SH-SY5Y (cell line): ENCODE data around the gene ARHGAP8.

ENCODE experiments used
- GATA2 ChIP-seq: IDR thresholded peaks from 2 replicates; pipeline ENCODE4 v1.6.1; 2011; ENCODE audit warnings: mild to moderate bottlenecking, low read depth, low read length
- GATA3 ChIP-seq: IDR thresholded peaks from 2 replicates; pipeline ENCODE4 v1.6.1; 2011; ENCODE audit warnings: low read depth, mild to moderate bottlenecking, low read length, moderate library complexity

ARHGAP8 gene

DNA sequence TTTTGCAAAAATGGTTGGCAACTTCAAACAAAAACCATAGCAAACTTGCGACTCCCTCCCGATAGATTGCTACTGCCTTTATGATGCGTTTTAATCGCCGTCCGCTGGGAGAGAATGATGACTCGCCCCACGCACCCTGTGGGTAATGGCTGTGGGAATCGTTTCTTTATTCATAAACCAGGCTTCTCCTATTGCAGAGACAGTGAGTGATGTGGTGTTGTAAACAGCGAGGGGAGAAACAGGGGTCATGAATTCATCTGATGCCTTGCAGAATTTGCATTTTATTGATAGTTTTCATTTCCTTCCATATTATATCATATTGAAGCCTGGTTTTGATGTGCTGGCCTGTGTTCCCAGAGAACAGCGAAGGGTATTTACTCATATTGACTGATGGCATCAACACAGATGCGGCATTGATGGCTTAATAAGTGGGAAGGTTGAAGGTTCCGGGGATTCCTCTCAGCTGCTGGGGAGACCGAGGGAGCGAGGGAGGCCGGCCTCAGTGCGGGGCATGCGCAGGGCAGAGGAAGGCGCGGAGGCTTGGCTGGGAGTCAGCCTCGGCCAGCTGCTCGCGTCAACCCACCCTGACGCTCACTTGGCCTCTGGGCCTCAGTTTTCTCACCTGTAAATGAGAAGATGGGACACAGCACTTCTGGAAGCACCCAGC, 41.3 kb downstream of the ARHGAP8 start:
- TF ChIP-seq GATA3 (no peak), GATA2 (no peak)

DNA sequence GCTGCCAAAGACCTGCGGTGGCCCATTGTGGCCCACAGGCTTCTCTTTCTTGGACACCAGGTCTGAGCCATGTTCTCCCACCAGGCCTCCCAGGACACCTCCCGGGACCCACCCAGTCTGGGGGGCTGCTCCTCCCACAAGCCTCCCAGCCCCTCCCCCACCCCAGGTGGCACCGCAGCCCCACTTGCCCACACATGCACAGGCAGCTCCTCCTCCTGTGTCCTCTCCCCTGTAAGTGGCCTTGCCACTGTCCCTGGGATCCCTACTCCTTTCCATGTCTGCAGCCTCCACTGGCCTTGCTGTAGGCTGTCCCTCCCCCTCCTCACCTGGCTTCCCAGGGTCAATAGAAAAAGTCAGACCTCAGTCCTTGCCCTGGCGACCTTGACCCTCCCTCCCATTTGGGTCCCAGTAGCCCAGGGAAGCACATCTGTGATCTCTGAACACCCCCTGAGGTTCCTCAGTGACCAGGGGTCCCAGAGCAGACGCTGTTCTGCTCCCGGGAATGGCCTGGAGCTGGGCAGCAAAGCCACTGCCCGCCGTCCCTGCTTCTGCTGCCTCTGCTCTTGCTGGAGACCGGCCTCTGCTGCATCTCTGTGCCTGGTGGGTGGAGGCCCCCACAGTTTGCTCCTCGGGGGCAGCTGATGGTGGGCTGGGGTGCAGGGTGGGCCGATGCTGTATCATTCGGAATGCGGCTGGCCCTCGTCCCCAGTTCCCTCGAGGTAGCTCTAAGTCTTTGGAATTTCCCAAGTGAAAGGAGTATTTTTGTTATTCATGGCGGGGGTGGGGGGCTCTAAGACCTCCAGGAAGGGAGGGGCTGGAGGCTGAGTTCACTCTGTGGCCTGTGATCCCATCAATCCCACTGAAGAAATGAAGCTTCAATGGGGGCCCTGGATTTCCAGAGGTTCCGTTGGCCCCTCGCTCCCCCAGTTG, 43.6 kb downstream of the ARHGAP8 start:
- TF ChIP-seq GATA3 (no peak), GATA2 (no peak)

DNA sequence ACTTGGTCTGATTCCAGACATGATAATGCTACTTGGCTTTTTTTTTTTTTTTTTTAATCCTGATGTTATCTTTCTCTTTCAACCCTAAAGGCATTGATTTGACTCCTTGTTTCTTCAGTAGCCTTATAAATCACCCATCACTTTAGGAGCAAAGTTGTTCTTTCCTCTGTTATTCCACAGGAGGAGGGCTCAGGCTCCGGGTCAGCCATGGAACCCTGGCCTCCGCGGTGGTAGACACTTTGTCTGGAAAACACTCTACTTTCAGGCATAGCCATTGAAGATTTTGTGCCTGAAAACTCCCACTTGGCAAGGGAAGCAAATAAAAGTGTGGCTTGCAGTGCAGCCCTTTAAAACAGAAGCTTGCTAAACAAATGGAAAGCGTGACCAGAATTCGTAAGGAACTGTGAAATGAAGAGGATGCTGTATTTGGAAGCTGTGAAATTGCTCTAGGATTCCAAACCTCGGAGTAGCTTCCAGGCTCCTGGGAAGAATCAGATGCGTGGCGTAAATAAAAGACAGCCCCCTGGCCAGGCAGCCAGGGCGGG, 44.9 kb downstream of the ARHGAP8 start:
- no peak; the same call in 1 of the 2 replicates for TF ChIP-seq GATA2
- no peak for TF ChIP-seq GATA3

DNA sequence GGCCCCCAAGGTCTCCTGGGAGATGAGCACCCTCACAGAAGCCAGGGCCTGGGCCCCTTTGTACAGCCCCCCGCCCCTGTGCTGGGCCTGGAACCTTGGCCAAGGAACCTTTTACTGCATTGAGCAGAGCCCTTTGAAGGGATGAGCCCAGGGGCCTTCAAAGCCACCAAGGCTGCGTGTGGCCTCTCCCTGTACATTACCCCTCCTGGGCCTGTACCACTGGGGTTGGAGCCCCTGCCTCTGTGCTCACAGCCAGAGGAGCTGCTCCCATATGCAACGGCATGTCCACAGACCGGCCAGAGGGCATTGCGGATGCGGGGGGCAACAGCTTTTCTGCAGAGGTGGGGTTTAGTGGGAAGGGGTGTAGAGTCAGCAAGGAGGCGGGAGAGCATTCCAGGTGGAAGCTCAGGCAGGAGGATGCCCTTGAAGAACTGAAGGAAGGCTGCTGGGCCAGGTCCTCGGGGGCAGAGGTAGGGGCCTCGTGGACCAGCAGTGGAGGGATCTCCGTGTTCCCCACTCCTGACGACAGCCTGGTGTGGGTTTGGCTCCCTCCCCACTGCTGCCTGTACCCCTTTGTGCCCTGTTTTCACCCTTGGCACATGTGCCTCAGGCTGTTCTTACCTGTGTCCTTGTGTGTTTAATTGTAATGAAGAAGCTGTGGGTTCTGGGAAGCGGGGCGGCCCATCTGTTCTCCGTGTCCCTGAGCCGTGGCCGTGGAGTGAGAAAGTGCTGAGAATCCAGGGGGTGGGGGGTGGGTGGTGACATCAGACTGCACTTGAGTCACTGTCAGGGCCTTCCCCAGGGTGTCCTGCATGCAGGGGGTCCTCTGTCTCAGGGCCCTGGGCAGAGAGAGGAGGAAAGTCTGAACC, 46.9 kb downstream of the ARHGAP8 start:
- TF ChIP-seq GATA2 = no peak
- TF ChIP-seq GATA3 = no peak

DNA sequence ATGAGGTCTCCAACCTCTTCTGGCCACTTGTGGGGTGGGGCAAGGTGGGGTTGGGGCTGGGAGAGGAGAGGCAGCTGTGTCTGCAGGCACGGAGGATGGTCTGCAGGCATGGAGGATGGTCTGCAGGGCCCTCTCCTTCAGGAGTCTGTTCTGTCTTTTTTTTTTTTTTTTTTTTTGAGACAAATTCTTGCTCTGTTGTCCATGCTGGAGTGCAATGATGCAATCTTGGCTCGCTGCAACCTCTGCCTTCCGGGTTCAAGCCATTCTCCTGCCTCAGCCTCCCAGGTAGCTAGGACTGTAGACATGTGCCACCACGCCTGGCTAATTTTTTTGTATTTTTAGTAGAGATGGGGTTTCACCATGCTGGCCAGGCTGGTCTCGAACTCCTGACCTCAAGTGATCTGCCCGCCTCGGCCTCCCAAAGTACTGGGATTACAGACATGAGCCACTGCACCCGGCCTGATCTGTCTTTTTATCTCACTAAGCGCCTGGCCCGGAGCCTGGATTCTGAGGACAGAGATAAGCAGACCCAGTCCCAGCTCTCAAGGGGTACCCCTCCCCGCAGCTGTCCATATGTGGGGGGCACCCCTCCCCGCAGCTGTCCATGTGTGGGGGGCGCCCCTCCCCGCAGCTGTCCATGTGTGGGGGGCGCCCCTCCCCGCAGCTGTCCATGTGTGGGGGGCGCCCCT, 47.7 kb downstream of the ARHGAP8 start:
- TF ChIP-seq GATA2 = peak; percentile 71

DNA sequence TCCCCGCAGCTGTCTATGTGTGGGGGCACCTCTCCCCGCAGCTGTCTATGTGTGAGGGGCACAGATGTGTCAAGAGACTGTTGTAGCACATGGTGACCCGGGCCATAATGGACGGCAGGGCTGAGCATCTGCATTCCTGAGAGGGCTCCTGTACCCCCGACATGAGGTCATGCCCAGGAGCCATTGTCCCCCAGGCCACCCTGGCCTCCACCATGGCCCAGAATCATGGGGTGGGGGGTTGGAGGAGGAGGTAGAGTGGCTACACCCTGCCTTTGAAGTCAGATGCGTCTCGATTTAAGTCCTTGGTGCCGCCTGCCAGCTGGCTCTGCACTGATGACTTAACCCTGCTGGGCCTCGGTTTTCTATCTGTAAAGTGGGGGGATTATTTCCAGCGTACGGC, 49.1 kb downstream of the ARHGAP8 start:
- TF ChIP-seq GATA3 = no peak
- no peak for TF ChIP-seq GATA2

DNA sequence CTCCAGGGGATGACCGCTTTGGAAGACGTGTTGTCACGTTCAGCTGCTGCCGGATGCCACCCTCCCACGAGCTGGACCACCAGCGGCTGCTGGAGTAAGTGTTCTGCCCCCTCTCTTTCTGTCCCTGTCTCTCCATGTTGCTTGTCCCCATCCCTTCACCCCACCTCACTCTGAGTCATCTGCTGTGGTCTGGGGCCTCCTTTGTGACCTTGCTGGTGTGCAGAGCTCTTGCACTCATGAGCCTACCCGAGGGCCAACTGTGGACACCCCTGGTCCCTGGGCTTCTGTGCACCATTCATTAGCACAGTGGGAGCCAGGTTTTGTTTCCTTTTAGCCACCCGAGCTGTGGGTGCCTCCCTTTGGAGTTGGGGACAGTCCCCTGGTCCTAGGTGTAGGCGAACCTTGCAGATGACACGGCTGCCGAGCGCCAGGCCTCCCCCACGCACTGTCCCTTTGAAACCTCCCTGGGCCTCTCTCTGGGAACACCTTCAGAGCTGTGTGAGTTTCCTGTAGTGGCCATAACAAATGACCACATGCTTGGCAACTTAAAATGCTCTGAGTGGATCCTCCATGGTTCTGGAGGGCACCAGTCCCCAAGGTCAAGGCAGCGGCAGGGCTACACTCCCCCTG, 49.8 kb downstream of the ARHGAP8 start:
- TF ChIP-seq GATA3 (no peak), GATA2 (no peak)

DNA sequence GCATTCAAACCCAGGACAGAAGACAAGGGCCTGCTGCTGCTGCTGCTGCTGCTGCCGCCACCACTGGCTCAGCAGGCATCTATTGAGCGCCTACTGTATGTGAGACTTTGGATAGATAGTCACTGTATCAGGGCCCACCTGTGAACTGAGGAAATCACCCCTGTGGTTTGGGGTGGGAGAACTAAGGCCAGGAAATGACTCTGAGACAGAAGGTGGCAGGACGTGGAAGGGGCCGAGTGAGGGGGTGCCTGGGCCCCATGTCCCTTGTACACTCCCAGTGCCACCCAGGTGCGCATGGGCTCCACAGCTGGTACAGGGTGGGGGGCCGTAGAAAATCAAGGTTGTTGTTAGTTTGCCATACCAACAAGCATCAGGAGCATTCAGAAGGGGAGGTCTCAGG, 50.6 kb downstream of the ARHGAP8 start:
- TF ChIP-seq GATA3 (no peak), GATA2 (no peak)

DNA sequence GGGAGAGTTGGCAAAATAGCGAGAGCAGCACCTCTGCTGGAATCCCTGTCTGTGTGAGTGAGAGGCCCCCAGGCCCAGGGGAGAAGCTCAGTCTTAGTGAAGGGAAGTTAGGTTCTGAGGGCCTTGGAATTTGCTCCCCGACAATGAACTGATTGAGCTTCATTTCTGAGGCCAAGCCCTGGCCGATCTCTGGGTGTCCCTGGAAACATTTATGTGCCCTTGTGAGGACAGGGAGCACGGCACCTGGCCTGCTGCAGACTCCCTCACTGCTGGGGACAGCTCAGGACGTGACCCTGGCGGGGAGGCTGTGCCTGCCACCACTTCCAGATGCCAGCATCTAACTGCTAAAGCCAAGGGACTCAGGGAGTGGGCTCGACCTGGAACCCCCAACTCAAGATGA, 52.0 kb downstream of the ARHGAP8 start:
- no peak for TF ChIP-seq GATA2

DNA sequence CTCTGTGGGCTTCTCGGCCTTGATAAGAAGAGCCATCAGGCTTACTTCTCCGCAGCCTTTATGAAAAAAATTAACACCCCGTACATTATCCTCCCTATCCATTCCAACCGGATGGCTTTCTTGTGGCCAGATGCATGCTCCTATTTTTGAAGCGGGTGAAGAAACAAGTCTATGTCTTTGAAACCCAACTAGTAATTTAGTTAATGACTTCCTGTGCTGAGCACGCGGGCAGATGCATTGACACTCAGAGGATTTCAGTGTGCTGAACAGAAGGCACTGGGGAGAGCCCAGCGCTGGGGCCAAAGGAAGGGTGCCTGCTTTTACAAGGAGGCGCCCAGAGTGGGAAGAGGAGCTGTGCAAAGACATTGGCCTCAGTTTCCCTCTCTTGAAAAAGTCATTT, 53.3 kb downstream of the ARHGAP8 start:
- TF ChIP-seq GATA2 (no peak), GATA3 (no peak)

DNA sequence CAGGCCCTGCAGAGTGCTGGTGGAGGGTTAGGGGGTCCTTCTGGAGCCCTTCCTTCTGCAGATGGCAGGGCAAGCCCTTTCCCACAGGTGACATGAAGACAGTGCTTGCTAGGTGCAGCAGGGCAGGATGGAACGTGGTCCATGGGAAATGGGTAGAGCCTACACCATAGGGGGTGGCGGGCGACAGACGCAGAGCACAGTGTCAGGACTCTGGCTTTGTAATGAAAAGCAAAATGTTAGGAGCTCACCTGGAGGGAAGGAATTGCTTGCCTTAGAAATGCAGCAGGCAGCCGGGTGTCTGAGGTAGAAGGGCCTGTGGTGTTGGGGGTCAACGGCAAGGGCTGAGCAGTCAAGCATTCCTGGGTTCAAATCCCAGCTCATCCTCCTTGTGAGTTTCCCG, 54.9 kb downstream of the ARHGAP8 start:
- TF ChIP-seq GATA3 (no peak), GATA2 (no peak)

DNA sequence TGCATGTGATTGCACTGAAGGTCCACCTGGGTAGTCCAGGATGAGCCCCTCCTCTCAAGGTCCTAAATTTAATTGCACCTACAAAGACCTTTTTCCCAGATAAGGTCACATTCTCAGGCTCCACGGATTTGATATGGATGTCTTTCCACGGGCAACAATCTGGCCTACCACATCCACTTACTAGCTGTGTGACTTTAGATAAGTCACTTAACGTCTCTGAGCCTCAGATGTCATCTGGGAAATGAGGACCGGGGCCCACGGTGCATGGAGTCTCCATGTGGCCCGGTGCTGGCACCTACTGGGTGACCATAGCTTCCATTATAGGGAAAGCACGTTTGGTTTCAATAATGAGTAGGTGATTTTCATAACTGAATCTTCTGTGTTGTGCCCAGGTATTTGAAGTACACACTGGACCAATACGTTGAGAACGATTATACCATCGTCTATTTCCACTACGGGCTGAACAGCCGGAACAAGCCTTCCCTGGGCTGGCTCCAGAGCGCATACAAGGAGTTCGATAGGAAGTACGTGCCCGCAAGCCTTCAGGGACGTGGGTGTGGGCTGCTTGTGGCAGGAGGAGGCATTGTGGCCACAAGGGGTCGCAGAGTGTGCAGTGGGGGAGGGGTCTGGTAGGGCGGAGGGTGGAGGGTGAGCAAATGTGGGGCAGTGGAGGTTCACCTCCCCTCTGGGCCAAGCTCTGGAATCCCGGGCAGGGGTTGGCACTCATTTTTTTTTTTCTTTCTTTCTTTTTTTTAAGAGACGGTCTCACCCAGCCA, 55.7 kb downstream of the ARHGAP8 start:
- TF ChIP-seq GATA3 (no peak), GATA2 (no peak)
